GM21360 (cell line): ENCODE measurements around the gene CELF5.

Experiments used
- ATAC-seq: cut with Tn5 transposase; IDR thresholded peaks from one replicate; pipeline ENCODE4 v1.9.1; 2021; ENCODE audit warnings: mild to moderate bottlenecking, moderate library complexity; ENCODE audit not compliant: unreplicated experiment

Gene CELF5

GRCh38 chr19:3270902-3271301, 46.4 kb downstream of the CELF5 start:
- no peak for ATAC-seq

DNA sequence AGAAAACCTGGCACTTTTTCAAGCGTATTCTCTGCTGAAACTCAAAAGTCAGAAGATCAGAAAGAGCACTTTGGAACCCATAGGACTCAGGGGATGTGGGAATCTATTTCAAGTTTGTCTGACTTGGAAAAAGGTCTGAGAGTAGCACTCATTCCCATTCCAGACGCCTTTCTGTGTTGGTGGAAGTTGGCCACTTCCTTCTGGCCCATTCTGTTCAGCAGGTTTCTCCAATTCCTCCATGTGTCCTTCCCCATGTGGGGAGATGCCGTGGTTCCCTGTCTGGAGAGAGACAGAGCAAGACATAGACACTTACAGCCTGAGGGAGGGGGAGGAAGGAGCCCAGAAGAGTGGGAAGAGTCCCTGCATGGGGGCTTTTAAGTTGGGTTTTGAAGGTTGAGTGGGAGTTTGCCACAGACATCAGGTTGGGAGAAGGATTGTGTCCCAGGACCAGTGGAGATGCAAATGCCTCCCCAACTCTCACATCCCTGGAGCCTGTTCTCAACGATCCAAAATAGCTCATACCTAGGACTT, 48.0 kb downstream of the CELF5 start:
- ATAC-seq, result no peak

DNA sequence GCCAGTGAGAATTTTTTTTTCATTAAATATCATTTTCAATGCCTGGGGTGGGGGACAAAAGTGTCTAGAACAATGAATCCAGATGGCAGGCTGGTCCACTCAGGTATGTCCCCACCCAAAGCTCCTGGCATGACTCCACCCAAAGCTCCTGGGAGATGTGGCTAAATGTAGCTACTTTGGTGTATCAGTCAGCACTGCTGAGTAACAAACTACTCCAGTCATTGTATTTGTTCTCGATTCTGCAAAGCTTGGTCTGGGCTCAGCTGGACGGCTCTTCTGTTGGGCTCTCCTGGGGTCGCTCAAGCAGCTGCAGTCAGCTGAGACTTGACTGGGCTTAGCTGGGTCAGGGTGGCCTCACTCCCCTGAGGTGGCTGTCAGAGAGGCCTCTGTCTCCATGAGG, 48.5 kb downstream of the CELF5 start:
- ATAC-seq, result no peak

GRCh38 chr19:3274245-3274941, 49.9 kb downstream of the CELF5 start:
- no peak for ATAC-seq

- no peak for ATAC-seq
Observed at GRCh38 chr19:3274942-3275582, 50.6 kb downstream of the CELF5 start.

GRCh38 chr19:3275583-3276340, 51.3 kb downstream of the CELF5 start:
- ATAC-seq, result no peak

GRCh38 chr19:3276341-3276799, 51.9 kb downstream of the CELF5 start:
- ATAC-seq, result no peak

- ATAC-seq, result no peak
Observed at GRCh38 chr19:3277649-3278048, 53.2 kb downstream of the CELF5 start.

- no peak for ATAC-seq
Observed at GRCh38 chr19:3278294-3278693, 53.8 kb downstream of the CELF5 start.

DNA sequence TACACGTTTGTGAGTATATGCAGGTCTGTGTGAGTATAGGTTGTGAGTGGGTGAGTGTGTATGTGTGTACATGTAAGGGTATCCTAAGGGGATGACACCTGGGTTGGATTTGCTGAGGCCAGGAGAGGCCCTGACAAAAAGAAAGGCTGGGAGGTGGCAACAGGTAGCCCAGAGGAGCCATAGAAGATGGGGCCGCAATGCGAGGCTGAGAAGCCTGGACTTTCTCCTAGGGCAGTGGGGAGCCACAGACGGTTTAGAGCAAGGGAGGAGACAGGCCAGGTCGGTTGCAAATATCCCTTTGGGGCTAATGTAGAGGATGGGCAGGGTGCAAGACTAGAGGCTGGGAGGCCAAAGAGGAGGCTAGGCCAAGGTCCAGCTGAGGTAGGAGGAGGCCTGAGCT, 54.3 kb downstream of the CELF5 start:
- ATAC-seq, result no peak

GRCh38 chr19:3279306-3279705, 54.8 kb downstream of the CELF5 start:
- no peak for ATAC-seq

DNA sequence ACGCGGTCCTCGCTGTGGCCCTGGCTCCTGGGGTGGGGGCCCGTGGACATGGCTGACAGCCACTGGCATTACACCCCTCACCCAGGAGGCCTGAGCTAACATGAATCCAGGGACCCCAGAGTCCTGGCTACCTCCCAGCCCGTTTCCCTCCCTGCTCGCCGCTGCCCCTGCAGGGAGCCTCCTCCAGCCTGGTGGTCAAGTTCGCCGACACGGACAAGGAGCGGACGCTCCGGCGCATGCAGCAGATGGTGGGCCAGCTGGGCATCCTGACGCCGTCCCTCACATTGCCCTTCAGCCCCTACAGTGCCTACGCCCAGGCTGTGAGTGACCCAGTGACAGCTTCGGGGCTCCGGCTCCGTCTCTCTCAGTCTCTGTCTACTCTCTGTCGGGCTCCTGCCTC, 56.6 kb downstream of the CELF5 start:
- no peak for ATAC-seq

DNA sequence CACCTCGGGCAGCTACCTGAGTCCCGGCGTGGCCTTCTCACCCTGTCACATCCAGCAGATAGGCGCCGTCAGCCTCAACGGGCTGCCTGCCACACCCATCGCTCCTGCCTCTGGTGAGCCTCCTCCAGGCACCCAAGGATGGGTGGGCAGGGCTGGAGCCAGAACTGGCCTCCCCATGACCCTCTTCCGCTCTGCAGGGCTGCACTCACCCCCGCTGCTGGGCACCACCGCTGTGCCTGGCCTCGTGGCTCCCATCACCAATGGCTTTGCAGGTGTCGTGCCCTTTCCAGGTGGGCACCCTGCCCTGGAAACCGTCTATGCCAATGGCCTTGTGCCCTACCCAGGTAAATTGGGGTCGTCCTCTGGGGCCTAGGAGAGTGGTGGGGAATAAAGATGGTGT, 57.7 kb downstream of the CELF5 start:
- no peak for ATAC-seq

DNA sequence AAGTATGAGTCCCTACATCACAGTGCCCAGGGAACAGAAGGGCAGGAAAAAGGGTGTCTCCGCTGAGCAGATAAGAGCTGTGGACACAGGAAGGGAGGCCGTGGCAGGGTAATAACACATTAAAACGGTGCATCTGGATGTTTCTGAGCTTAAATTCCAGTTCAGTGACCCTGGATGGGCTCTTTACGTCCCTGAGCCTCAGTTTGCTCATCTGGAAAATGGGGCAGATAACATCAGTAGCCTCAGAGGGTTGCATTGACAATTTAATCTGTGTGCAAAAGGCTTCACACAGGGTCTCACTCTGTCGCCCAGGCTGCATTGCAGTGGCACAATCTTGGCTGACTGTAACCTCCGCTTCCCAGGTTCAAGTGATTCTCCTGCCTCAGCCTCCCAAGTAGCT, 58.1 kb downstream of the CELF5 start:
- no peak for ATAC-seq

DNA sequence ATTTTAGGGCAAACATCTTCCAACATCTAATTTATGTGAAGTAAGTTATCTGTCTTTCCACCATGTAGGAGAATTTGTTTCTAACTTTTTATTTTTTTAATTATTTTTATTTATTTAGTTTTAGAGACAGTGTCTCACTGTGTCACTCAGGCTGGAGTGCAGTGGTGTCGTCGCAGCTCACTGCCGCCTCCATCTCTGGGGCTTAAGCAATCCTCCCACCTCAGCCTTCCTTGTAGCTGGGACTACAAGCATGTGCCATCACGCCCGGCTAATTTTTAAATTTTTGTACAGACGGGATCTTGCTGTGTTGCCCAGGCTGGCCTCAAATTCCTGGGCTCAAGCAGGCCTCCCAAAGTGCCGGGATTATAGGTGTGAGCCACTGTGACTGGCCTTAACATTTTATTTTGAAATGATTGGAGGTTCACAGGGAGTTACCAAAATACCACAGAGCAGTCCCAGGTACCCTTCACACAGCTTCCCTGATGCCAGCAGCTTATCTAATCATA, 58.8 kb downstream of the CELF5 start:
- no peak for ATAC-seq

- no peak for ATAC-seq
Observed at GRCh38 chr19:3283886-3284657, 59.6 kb downstream of the CELF5 start.

GRCh38 chr19:3284759-3285646, 60.5 kb downstream of the CELF5 start:
- no peak for ATAC-seq

GRCh38 chr19:3285647-3286176, 61.3 kb downstream of the CELF5 start:
- ATAC-seq, result no peak

- ATAC-seq, result no peak
Observed at GRCh38 chr19:3287814-3288213, 63.4 kb downstream of the CELF5 start.
